ENCODE measurements around the gene EDIL3.

DNA sequence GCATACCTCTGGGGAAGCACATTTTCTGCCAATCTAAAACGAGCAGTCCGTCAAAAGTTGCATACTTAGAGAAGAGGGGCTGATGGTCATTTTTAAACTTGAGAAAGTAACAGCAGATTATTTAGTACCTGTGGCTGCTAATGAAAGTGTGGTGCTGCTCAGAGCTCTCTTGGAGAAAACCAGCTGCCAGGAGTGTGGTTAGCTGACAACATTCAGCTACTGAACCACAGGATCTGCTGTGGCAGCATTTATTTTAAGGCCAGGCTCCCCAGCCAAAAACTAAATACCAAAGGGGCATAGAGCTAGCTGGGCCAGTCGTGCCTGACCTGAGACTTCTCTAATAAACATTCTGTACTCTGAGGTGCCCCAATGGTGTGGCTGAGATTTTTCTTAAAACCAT, 203.6 kb downstream of the EDIL3 start:
- TF ChIP-seq, protein P1, sequence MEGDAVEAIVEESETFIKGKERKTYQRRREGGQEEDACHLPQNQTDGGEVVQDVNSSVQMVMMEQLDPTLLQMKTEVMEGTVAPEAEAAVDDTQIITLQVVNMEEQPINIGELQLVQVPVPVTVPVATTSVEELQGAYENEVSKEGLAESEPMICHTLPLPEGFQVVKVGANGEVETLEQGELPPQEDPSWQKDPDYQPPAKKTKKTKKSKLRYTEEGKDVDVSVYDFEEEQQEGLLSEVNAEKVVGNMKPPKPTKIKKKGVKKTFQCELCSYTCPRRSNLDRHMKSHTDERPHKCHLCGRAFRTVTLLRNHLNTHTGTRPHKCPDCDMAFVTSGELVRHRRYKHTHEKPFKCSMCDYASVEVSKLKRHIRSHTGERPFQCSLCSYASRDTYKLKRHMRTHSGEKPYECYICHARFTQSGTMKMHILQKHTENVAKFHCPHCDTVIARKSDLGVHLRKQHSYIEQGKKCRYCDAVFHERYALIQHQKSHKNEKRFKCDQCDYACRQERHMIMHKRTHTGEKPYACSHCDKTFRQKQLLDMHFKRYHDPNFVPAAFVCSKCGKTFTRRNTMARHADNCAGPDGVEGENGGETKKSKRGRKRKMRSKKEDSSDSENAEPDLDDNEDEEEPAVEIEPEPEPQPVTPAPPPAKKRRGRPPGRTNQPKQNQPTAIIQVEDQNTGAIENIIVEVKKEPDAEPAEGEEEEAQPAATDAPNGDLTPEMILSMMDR (IDR thresholded peaks at IDR 0.05): no peak
- TF ChIP-seq POLR2A (IDR thresholded peaks at IDR 0.05): no peak
